HG03103 (cell line): ENCODE data around the gene CD244.
"Not testable (repeated sequence)": the region's sequence is repeated elsewhere in the genome, so short reads cannot be mapped to it uniquely, and the experiment has no call there.

Source experiments
- ATAC-seq: cut with Tn5 transposase; IDR thresholded peaks from one replicate; pipeline ENCODE4 v1.9.1; 2021; ENCODE audit warnings: low read depth; ENCODE audit not compliant: unreplicated experiment

CD244 gene

DNA sequence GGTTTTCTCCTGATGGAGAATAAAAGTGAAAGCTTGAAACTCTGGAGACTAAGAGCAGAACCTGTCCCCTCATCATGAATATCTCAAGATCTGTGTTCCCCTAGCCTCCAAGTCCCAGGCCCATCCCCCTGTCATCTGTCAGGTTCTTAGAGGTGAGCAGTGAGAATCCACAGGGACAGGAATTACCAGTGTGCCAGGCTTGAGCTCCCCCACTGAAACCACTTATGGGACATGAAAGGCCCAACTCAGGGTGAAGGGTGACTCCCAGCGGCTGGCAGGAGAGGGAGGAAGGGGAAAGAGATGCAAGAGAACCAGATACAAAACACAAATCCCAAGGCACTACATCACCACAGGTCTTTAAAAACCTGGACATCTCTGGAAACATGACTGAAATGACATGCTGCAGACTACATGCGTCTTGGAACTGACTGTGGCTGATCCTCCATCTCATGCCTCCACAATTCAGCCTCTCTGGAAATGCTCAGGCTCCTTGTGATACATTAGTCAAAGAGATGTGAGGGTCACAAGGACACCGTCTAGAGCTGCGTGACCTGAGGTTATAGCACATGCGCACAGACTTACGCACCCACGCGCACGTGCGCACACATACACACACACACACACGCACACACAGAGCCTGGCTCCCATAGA lies 73.5 kb downstream of the CD244 start:
- ATAC-seq = no peak

DNA sequence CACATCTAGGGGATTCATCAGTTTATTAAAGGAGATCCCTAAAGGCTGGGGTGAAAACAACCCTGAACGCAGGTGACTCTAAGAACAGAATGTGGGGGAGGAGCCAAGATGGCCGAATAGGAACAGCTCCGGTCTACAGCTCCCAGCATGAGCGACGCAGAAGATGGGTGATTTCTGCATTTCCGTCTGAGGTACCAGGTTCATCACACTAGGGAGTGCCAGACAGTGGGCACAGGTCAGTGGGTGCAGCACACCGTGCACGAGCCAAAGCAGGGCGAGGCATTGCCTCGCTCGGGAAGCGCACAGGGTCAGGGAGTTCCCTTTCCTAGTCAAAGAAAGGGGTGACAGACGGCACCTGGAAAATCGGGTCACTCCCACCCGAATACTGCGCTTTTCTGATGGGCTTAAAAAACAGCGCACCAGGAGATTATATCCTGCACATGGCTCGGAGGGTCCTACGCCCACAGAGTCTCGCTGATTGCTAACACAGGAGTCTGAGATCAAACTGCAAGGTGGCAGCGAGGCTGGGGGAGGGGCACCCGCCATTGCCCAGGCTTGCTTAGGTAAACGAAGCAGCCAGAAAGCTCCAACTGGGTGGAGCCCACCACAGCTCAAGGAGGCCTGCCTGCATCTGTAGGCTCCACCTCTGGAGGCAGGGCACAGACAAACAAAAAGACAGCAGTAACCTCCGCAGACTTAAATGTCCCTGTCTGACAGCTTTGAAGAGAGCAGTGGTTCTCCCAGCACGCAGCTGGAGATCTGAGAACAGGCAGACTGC lies 79.5 kb downstream of the CD244 start:
- ATAC-seq = not testable (repeated sequence)

DNA sequence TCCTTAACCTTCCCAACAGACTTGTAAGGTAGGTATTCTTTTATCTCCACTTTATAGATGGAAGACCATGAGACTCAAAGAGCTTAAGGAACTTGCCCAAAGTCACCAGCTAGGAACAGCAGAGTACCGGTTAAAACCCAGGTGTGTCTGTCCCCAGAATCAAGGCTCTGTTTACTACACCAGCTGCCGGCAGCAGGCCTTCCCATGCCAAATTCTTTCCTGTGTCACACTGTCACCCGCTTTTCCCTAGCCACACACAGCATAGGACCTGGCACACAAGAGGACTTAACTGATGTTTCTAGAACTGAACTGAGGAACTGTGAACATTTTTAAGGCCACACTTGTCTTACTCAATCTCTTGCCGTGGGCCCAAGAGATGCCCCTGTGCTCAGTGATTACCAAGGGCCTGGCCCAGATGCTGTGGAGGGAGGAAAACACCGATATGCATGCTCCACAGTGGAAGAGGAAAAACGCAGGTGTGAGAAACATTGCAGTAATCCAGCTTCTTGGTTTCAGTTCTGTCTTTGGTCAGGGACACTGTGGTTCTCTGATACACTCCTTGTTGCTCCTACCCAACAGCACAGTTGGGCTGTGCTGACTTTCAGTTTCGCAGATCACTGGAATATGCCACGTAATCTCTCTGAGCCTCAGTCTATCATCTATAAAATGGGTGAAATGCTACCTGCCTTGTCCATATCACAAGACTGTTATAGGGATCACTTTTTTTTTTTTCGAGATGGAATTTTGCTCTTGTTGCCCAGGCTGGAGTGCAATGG lies 80.6 kb downstream of the CD244 start:
- ATAC-seq = peak; percentile 80

DNA sequence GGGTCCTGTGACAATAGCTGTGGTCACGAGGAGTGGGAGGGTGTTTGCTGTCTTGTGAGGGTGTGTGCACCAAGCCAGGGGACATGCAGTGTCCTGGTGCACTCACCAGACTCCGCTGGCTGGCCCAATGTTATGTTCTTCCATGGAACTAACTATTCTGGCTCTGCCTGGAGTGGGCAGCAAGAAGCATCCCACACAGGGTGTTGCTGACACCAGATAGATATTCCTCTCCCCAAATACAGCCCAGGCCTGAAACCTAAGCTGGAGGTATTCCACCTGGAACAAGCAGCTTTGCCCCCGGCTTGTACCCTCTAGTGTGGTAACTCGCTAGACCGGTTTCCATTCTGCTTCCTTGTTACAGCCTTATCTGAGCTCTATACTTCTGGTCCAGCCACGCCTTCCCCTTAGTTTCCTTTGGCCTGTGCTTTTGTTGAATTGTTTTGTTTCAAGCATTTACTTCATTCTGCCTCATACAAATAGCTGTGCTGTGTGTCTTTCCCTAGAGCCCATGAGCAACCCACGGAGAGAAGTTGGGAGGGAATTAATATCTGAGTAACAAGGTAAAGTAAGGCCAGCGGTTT lies 81.4 kb downstream of the CD244 start:
- ATAC-seq = no peak

DNA sequence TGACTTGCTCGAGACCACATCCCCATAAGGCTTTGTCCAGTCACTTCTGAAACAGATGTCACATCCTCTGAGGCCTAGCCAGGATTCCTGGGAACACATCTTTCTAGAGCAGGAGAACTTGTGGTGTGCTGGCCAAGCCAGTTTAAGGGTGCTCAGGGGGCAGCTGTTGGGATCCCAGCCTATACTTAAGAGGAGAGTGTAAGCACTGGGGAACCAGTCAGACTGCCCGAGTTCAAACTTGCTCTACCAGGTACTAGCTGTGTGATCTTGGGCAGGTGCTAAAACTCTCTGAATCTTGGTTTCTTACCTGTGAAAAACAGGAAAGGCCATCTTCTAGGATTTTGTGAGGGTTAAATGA lies 82.3 kb downstream of the CD244 start:
- ATAC-seq = no peak
